ENCODE data around the gene KRT71.

DNA sequence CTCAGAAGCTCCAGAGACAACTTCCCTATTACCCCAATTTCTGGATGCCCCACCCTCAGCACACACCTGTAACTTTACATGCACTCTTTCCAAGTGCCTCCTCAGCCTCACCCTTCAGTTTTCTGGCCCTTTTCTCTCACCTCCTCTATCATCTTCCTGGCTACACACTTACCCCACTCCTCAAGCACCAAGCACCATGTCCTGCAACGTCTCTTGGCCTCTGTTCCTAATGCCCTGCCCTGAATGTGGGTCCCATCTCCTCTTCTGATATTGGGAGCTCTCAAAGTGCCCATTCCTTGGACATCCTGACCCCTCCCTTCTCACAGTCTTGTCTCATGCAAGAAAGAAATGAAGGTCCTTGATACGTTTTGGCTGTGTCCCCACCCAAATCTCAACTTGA, 47.1 kb upstream of the KRT71 start:
- TF ChIP-seq EZH2phosphoT487 (IDR thresholded peaks at IDR 0.05; ENCODE audit: borderline replicate concordance, low read length), result no peak
- TF ChIP-seq EZH2 (IDR thresholded peaks at IDR 0.05; ENCODE audit: low read length, unreplicated experiment), result no peak
- TF ChIP-seq, protein P1, sequence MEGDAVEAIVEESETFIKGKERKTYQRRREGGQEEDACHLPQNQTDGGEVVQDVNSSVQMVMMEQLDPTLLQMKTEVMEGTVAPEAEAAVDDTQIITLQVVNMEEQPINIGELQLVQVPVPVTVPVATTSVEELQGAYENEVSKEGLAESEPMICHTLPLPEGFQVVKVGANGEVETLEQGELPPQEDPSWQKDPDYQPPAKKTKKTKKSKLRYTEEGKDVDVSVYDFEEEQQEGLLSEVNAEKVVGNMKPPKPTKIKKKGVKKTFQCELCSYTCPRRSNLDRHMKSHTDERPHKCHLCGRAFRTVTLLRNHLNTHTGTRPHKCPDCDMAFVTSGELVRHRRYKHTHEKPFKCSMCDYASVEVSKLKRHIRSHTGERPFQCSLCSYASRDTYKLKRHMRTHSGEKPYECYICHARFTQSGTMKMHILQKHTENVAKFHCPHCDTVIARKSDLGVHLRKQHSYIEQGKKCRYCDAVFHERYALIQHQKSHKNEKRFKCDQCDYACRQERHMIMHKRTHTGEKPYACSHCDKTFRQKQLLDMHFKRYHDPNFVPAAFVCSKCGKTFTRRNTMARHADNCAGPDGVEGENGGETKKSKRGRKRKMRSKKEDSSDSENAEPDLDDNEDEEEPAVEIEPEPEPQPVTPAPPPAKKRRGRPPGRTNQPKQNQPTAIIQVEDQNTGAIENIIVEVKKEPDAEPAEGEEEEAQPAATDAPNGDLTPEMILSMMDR (conservative IDR thresholded peaks at IDR 0.05; ENCODE audit: low read depth, low read length), result no peak
